Activated CD4-positive, alpha-beta T cell treated with anti-CD3 and anti-CD28 coated beads, Interleukin-2, amount 50 U/mL, for 16 hours (primary cell): ENCODE results near the gene OR2H1.
A peak's percentile ranks its signal among the peaks of the same experiment; 100 is the strongest.

Experiments
- DNase-seq: peaks from one replicate; pipeline ENCODE4 v3.0.0-alpha.2; 2020

The OR2H1 gene

GRCh38 chr6:29486577-29486976 lies 29.6 kb downstream of the OR2H1 start:
- no peak for DNase-seq

GRCh38 chr6:29487131-29487530 lies 30.2 kb downstream of the OR2H1 start:
- DNase-seq = no peak

GRCh38 chr6:29487660-29488059 lies 30.7 kb downstream of the OR2H1 start, which contains the start of gene MAS1L:
Gene MAS1L, minus strand, starts transcription at chr6:29487956. Its CDS starts 54 bp downstream, at chr6:29487902.
- no peak for DNase-seq

GRCh38 chr6:29488874-29489273 lies 31.9 kb downstream of the OR2H1 start:
- DNase-seq = no peak

- DNase-seq = no peak
These were observed 32.3 kb downstream of the OR2H1 start for GRCh38 chr6:29489286-29489685.

GRCh38 chr6:29490055-29490454 lies 33.1 kb downstream of the OR2H1 start:
- DNase-seq = no peak

GRCh38 chr6:29490552-29490951 lies 33.6 kb downstream of the OR2H1 start:
- DNase-seq = no peak

GRCh38 chr6:29491574-29491973 lies 34.6 kb downstream of the OR2H1 start:
- no peak for DNase-seq

- DNase-seq = no peak
These were observed 36.3 kb downstream of the OR2H1 start for GRCh38 chr6:29493261-29493660.

GRCh38 chr6:29494131-29494530 lies 37.2 kb downstream of the OR2H1 start:
- DNase-seq = no peak

GRCh38 chr6:29495571-29495970 lies 38.6 kb downstream of the OR2H1 start:
- DNase-seq = no peak

- DNase-seq = no peak
These were observed 40.0 kb downstream of the OR2H1 start for GRCh38 chr6:29496961-29497360.

- no peak for DNase-seq
These were observed 42.7 kb downstream of the OR2H1 start for GRCh38 chr6:29499704-29500103.

- no peak for DNase-seq
These were observed 43.6 kb downstream of the OR2H1 start for GRCh38 chr6:29500594-29500993.

- no peak for DNase-seq
These were observed 44.2 kb downstream of the OR2H1 start for GRCh38 chr6:29501106-29501505.

GRCh38 chr6:29502181-29502580 lies 45.2 kb downstream of the OR2H1 start:
- no peak for DNase-seq

GRCh38 chr6:29502597-29502996 lies 45.6 kb downstream of the OR2H1 start:
- no peak for DNase-seq

GRCh38 chr6:29504961-29505360 lies 48.0 kb downstream of the OR2H1 start:
- no peak for DNase-seq

- DNase-seq = no peak
These were observed 48.9 kb downstream of the OR2H1 start for GRCh38 chr6:29505808-29506207.

GRCh38 chr6:29506446-29507067 lies 49.6 kb downstream of the OR2H1 start:
- no peak for DNase-seq

GRCh38 chr6:29507319-29507718 lies 50.4 kb downstream of the OR2H1 start:
- DNase-seq = no peak

- peak; percentile 8 for DNase-seq
These were observed 52.3 kb downstream of the OR2H1 start for GRCh38 chr6:29509239-29509638.

GRCh38 chr6:29509711-29510110 lies 52.8 kb downstream of the OR2H1 start:
- no peak for DNase-seq

GRCh38 chr6:29510202-29510601 lies 53.2 kb downstream of the OR2H1 start:
- DNase-seq = no peak

GRCh38 chr6:29510746-29511300 lies 53.9 kb downstream of the OR2H1 start:
- DNase-seq = no peak
